Astrocyte (in vitro differentiated cells and primary cell): ENCODE data around the gene CRX.
"Not testable (repeated sequence)": the region's sequence is repeated elsewhere in the genome, so short reads cannot be mapped to it uniquely, and the experiment has no call there.

Source experiments
- CTCF ChIP-seq: IDR thresholded peaks from 2 replicates; pipeline ENCODE4 v1.5.1; 2011; ENCODE audit warnings: low read depth, mild to moderate bottlenecking, inconsistent platforms, low read length, moderate library complexity; ENCODE audit not compliant: insufficient read depth
- EZH2 ChIP-seq: IDR thresholded peaks from 2 replicates; pipeline ENCODE4 v1.6.1; 2012; ENCODE audit warnings: mild to moderate bottlenecking, low read length, inconsistent platforms; ENCODE audit not compliant: insufficient read depth

GRCh38 chr19:47879385-47879784 lies 57.6 kb downstream of the CRX start:
- not testable (repeated sequence) for TF ChIP-seq CTCF, EZH2
